Smooth muscle cell (in vitro differentiated cells): ENCODE results near the gene MICAL2. TPM values are rescaled to one million over a fixed set of nuclear protein-coding genes. Genes with fewer than 3 reads are reported as not detected.

ENCODE experiments used
- DNase-seq: peaks from one replicate; lab custom pipeline; 2025; ENCODE audit not compliant: unreplicated experiment; lab: John Stamatoyannopoulos, UW
- H2AFZ ChIP-seq: fragments of 200-600 bp; sonication (generic); 2 replicates; pipeline ENCODE4 v1.6.0; 2016; ENCODE audit warnings: antibody characterized with exemption, low read depth, mild to moderate bottlenecking
- H3F3A ChIP-seq: fragments of 200-600 bp; sonication (generic); 2 replicates; pipeline ENCODE4 v1.6.0; 2017; ENCODE audit warnings: antibody characterized with exemption, low read depth
- H3K27ac ChIP-seq: fragments of 200-600 bp; sonication (generic); 2 replicates; pipeline ENCODE4 v1.5.1; 2016; ENCODE audit warnings: low read depth, mild to moderate bottlenecking
- H3K27me3 ChIP-seq: fragments of 200-600 bp; sonication (generic); 2 replicates; pipeline ENCODE4 v1.6.1; 2016; ENCODE audit warnings: low read depth, mild to moderate bottlenecking
- H3K36me3 ChIP-seq: fragments of 200-600 bp; sonication (generic); 2 replicates; pipeline ENCODE4 v1.5.1; 2016; ENCODE audit warnings: low read depth
- H3K4me1 ChIP-seq: fragments of 200-600 bp; sonication (generic); 2 replicates; pipeline ENCODE4 v1.5.1; 2016; ENCODE audit warnings: low read depth
- H3K4me2 ChIP-seq: fragments of 200-600 bp; sonication (generic); 2 replicates; pipeline ENCODE4 v1.6.0; 2016; ENCODE audit warnings: mild to moderate bottlenecking
- H3K4me3 ChIP-seq: fragments of 200-600 bp; sonication (generic); 2 replicates; pipeline ENCODE4 v1.5.1; 2016; ENCODE audit warnings: mild to moderate bottlenecking
- H3K79me2 ChIP-seq: fragments of 200-600 bp; sonication (generic); 2 replicates; pipeline ENCODE4 v1.6.0; 2016; ENCODE audit warnings: low read depth, mild to moderate bottlenecking
- H3K9ac ChIP-seq: fragments of 200-600 bp; sonication (generic); 2 replicates; pipeline ENCODE4 v1.6.0; 2016; ENCODE audit warnings: low read depth
- H3K9me3 ChIP-seq: fragments of 200-600 bp; sonication (generic); replicated peaks from 2 replicates; pipeline ENCODE4 v1.5.1; 2016; ENCODE audit warnings: low read depth
- H4K20me1 ChIP-seq: fragments of 200-600 bp; sonication (generic); 2 replicates; pipeline ENCODE4 v1.6.0; 2016; ENCODE audit warnings: low read depth
- WGBS: methylation state at CpG from one replicate; pipeline ENCODE4 v1.1.7; 2016; ENCODE audit warnings: low lambda C conversion rate; 5-methylcytosine and 5-hydroxymethylcytosine counted together
- polyA plus RNA-seq: library from polyadenylated mRNA; unstranded; fragments of >200 nt; fragmentation: Nextera tagmentation; extraction: Ambion mirVana; gene quantifications from 2 replicates; pipeline ENCODE4 v1.2.1, GENCODE V29; 2016
- total RNA-seq: library from RNA; depleted of rRNA; stranded (reverse); fragments of >200 nt; gene quantifications from 2 replicates; pipeline ENCODE4 v1.2.3, GENCODE V29; 2014
- TF ChIP-seq, protein P1 (sequence below): fragments of 200-600 bp; sonication (generic); IDR thresholded peaks from 2 replicates; pipeline ENCODE4 v1.5.1; 2017; ENCODE audit warnings: borderline replicate concordance, mild to moderate bottlenecking, antibody characterized with exemption; ENCODE audit not compliant: insufficient read depth, poor library complexity, severe bottlenecking

The MICAL2 gene
- total and polyA plus RNA-seq, 2 experiments from 2014 or later, result 161 to 287 TPM

DNA sequence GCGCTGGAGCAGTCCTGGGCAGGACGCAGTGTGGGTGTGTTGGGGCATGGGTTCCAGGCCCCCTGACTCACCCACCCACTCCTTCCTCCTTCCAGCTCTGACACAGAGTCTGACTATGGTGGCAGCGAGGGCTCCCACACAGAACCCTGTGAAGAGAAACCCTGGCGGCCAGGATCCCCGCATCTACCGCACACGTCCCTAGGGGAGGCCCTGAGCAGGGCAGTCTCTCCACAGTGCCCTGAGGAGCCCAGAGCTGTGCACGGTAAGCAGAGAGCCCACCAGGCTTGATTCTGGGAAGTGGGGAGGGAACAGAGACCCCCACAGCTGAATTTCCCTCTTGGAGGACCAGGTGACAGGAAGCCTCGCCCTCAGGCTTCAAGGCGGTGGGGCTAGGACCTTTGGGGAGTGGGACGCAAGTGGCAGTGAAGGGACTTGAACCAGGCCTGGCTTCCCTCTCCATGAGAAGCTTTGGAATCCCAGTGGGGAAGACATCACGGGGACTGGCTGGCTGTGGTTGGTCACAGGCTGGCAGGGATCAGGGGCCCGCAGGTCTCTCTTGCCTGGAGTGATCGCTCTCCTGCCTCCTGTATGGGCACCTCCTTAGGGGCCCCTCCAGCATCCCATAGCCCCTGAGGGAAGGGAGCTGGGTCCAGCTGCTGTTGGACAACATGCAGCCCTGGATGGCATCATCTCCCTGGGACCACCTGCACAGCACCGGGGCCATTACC, 170.6 kb downstream of the MICAL2 start:
- no peak for DNase-seq

DNA sequence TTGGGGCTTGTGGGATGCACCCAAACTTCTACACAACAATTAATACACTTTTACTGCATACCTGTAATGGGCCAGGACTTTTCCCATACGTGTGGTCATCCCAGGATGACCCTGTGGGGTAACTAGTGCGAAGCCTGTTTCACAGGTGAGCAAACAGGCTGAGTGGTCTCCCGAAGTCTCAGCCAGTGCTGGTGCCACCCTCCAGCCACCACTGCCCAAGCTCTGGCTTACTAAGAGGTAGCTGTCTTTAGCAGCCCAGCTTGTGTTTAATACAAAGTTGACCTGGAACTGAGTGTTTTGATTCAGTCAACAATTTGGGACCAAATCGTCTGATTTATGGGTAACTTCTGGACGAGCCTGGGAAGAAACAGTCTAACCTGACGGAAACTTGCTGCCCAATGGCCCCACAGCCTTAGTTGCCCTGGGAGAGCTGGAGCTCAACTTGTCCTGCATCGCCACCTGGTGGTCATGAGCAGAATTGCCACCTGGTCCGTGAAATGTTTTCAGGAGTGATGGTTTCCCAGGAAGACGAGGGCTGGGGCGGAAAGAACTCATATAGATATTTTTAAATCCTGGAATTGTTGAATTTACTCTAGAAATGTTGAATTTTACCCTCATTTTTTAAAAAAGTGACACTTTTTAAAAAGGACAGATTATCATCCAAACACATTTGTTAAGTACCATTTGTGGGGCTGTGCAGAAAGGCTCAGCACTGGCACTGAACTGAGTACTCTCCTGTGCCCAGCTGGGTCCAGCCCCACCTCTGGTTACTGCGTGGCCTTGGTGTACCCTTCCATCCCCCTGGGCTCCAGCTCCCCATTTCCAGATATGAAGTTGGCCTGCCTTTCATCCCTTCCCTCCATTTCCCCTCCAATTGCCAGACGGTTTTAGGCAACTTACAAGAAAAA, 171.4 kb downstream of the MICAL2 start:
- H3K27me3 ChIP-seq, result no peaks in the 10 kb centered on the region
- H3K9ac ChIP-seq, result peak overlapping the region; percentile 90
- H3K4me3 ChIP-seq, result no peak overlapping the region
- TF ChIP-seq, protein P1, sequence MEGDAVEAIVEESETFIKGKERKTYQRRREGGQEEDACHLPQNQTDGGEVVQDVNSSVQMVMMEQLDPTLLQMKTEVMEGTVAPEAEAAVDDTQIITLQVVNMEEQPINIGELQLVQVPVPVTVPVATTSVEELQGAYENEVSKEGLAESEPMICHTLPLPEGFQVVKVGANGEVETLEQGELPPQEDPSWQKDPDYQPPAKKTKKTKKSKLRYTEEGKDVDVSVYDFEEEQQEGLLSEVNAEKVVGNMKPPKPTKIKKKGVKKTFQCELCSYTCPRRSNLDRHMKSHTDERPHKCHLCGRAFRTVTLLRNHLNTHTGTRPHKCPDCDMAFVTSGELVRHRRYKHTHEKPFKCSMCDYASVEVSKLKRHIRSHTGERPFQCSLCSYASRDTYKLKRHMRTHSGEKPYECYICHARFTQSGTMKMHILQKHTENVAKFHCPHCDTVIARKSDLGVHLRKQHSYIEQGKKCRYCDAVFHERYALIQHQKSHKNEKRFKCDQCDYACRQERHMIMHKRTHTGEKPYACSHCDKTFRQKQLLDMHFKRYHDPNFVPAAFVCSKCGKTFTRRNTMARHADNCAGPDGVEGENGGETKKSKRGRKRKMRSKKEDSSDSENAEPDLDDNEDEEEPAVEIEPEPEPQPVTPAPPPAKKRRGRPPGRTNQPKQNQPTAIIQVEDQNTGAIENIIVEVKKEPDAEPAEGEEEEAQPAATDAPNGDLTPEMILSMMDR, result peak; percentile 96
- H2AFZ ChIP-seq, result no peak overlapping the region
- no peaks in the 10 kb centered on the region for H3K9me3 ChIP-seq
- peaks cover 14% of the 10 kb centered on the region for H3K79me2 ChIP-seq
- 30% methylated on average over 12 of the region's 12 CpGs for WGBS
- H4K20me1 ChIP-seq, result no peaks in the 10 kb centered on the region
- peak overlapping the region; percentile 79 for H3K4me2 ChIP-seq
- peaks cover 42% of the 10 kb centered on the region for H3K4me1 ChIP-seq
- no peaks in the 10 kb centered on the region for H3K36me3 ChIP-seq
- peak; percentile 70 for DNase-seq
- peak overlapping the region; percentile 99 for H3K27ac ChIP-seq
- H3F3A ChIP-seq, result peaks cover 24% of the 10 kb centered on the region

More for the DNA sequence above, 170.6 kb downstream of the MICAL2 start:
- Histone ChIP-seq H3K9me3 (no peaks in the 10 kb centered on the region), H2AFZ (no peak overlapping the region), H3K4me3 (no peak overlapping the region), H3K4me1 (peaks cover 34% of the 10 kb centered on the region), H3K4me2 (peak overlapping the region; percentile 75), H3K36me3 (no peaks in the 10 kb centered on the region), H3K79me2 (peaks cover 14% of the 10 kb centered on the region), H3K27me3 (no peaks in the 10 kb centered on the region), H3K9ac (peak overlapping the region; percentile 90), H3K27ac (peak overlapping the region; percentile 99), H3F3A (peaks cover 16% of the 10 kb centered on the region), H4K20me1 (no peaks in the 10 kb centered on the region)
- 65% methylated on average over 15 of the region's 15 CpGs for WGBS
- TF ChIP-seq, protein P1, result no peak

DNA sequence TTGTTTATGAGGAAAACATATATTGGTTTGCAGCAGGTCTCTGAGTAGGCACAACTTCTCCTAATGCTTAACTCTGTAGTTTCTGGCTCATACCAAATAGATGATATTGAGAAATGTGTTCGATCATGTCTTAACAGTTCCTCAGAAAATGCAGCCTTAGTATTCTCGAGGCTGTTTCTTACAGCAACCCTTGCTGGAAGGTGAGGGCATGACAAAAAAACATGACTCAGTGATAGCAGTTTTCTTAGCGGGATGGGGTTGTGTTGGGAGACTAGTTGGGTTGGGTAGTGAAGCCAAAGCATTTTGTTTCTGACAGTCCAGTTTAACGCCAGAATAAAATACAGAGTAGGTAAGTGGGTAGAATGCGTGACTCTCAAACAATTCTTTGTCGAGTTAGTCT, 172.3 kb downstream of the MICAL2 start:
- H3K27ac ChIP-seq, result peak overlapping the region; percentile 99

More for the DNA sequence above, 172.3 kb downstream of the MICAL2 start:
- WGBS, result 71% methylated on average over 6 of the region's 6 CpGs
- peak overlapping the region; percentile 67 for H3K9ac ChIP-seq
- H3K4me2 ChIP-seq, result peak overlapping the region; percentile 79
- H3K4me3 ChIP-seq, result no peak overlapping the region
- no peak for DNase-seq
- H3F3A ChIP-seq, result peaks cover 30% of the 10 kb centered on the region
- TF ChIP-seq, protein P1, result no peak
- H4K20me1 ChIP-seq, result no peaks in the 10 kb centered on the region
- no peaks in the 10 kb centered on the region for H3K27me3 ChIP-seq
- no peaks in the 10 kb centered on the region for H3K36me3 ChIP-seq
- H2AFZ ChIP-seq, result no peak overlapping the region
- peaks cover 14% of the 10 kb centered on the region for H3K79me2 ChIP-seq
- peaks cover 42% of the 10 kb centered on the region for H3K4me1 ChIP-seq
- H3K9me3 ChIP-seq, result no peaks in the 10 kb centered on the region
